Ishikawa (cell line): ENCODE data around the gene EMC10.

ENCODE experiments used
- CREB1 ChIP-seq: IDR thresholded peaks from 2 replicates; pipeline ENCODE4 v1.6.1; 2012; ENCODE audit warnings: low read depth
- EP300 ChIP-seq: IDR thresholded peaks from 2 replicates; pipeline ENCODE4 v1.6.1; 2012; ENCODE audit warnings: borderline replicate concordance
- TEAD4 ChIP-seq: IDR thresholded peaks from 2 replicates; pipeline ENCODE4 v1.6.1; 2012
- YY1 ChIP-seq: IDR thresholded peaks from 2 replicates; pipeline ENCODE4 v1.6.1; 2012; ENCODE audit warnings: low read depth
- ZBTB7A ChIP-seq: IDR thresholded peaks from 2 replicates; pipeline ENCODE4 v1.6.1; 2012; ENCODE audit warnings: low read depth
- TF ChIP-seq, protein P1 (sequence below): IDR thresholded peaks from 2 replicates; pipeline ENCODE4 v1.6.1; 2012

DNA sequence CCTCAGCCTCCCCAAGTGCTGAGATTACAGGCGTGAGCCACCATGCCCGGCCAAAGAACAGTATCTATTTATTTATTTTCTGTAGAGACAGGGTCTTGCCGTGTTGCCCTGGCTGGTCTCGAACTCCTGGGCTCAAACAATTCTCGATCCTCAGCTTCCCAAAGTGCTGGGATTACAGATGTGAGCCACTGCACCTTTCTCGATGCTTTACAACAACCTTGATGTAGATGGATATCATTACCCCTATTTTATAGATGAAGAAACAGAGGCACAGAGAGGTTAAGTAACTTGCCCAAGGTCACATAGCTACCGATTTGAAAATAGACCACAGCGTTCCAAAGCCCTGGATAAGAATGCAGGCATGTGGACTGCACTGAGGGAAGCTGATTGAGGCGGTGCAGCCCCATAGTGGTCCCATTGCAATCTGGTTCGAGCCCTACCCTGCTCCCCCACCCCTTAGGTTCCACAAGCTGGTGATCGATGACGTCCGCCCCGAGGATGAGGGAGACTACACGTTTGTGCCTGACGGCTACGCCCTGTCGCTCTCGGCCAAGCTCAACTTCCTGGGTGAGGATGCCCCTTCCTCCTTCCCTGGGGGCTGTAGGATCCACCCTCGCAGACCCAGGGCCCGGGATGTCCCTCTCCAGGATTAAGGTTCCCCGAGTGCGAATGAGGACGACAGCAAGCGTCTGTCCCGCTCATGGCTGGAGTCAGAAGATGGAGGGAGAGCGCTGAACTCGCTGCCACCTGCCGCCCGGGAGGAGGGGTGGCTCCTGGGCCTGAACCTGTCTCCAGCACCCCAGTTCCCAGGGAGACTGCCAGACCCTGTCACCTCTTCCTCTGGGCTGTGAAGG is 25.7 kb upstream of the EMC10 start:
- TF ChIP-seq TEAD4 (no peak), YY1 (no peak), EP300 (no peak), ZBTB7A (no peak), CREB1 (no peak)
- TF ChIP-seq, protein P1, sequence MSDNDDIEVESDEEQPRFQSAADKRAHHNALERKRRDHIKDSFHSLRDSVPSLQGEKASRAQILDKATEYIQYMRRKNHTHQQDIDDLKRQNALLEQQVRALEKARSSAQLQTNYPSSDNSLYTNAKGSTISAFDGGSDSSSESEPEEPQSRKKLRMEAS = no peak
